ENCODE results near the gene NOTUM.

The NOTUM gene
- total RNA-seq, result 0 to 0.50 (median 0.03) reads per million in 18 experiments

- DNase-seq, result no peak
Measured at GRCh38 chr17:81961087-81961511, at the start of gene NOTUM. NOTUM (minus strand) TSS chr17:81961187; CDS start chr17:81960909, 278 bp downstream.

DNA sequence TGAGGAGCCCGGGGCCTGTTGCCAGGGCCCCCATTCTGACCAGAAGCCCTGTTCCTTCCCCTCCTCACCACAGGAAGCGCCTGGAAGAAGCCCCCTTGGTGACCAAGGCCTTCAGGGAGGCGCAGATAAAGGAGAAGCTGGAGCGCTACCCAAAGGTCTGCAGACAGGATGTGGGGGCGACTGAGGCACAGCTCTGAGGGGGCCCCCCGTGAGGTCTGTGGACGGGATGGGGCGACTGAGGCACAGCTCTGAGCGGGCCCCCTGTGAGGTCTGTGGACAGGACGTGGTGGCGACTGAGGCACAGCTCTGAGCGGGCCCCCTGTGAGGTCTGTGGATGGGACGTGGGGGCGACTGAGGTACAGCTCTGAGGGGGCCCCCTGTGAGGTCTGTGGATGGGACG, 48.4 kb upstream of the NOTUM start:
- no peak for DNase-seq

- DNase-seq, result no peak
Measured at GRCh38 chr17:82008941-82009405, 48.0 kb upstream of the NOTUM start.

- no peak for DNase-seq
Measured at GRCh38 chr17:82008258-82008940, 47.4 kb upstream of the NOTUM start.

GRCh38 chr17:82007495-82008257, 46.7 kb upstream of the NOTUM start:
- no peak for DNase-seq

GRCh38 chr17:82007228-82007494, 46.2 kb upstream of the NOTUM start:
- DNase-seq, result no peak

DNA sequence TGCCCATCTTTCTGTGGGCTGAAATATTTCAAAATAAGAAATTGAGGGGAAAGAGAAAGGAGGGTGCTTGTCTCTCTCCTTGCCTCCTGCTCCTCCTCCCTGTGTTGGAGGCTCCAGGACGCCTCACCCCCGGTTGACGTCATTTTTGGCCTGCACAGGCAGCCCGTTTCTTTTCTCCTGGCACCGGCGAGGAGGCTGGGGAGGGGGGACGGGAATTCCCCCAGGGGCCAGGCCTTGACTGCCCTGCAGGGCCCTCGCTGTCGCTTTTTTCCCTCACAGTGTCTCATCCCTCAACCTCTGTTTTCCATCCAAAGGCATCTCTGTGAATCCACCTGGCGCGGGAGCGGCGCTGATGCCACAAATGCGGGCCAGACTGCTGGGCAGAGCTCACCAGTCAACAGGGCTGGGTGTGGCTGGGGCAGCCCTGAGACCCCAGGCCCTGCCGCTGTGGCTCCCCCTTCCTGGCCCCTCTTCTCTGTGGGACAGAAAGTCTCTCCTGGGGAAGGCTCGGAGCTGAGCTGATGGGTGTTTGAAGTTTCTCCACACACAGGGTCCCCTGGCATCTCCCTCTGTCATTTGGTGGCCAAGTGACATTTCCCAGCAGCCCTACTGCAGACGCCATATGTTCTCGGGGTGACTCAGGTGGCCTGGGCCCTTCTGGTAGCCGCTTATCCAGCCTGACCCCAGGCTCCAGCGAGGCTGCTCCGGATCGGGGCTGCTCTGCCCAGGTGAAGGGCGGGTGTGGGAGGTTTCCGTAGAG, 45.7 kb upstream of the NOTUM start:
- DNase-seq, result no peak

- DNase-seq, result no peak
Measured at GRCh38 chr17:82005701-82006348, 44.8 kb upstream of the NOTUM start.

- DNase-seq, result no peak
Measured at GRCh38 chr17:82004517-82005455, 43.8 kb upstream of the NOTUM start.

DNA sequence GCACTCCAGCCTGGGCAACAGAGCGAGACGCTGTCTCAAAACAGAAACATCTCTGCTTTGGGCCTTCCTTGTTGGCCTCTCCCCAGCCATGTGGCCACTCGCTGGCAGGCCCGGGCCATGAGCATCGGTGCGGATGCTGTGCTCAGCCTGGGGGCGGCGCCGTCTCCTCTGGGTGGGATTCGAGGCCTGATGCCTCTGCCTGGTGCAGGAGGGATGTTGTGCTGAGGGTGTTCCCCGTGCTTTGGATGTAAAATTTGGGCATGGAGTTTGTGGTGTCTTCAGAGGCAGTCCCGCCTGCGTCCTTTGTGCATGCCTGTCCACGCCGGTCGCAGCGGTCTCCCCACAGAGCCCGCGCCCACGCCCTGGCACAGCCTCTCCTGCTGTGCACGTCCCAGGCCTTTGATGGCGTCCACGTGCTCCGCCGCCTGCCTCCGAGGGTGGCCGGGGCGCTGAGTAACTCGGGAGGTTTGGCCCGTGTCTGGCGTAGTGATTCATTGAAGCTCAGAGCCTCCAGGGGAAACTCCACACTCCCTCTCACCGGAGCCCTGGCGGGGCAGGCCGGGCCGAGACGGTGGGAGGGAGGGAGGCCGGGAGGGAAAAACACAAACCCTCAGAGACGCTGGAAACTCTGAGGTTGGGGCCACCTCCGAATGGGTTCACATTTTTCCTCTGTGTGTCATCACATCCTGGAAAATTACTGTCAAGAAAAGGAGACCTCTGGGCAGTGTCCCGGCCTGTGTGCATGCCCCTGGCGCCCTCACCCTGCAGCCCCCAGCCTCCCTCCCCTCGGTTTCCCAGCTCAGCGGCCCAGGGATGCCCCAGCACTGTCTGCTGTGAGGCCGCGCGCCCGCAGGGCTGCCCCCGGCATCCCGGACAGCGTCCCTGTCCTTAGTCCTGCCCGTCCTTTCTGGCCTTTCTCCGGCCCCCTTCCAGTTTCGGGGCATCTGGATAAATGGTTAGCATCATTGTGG, 42.7 kb upstream of the NOTUM start:
- DNase-seq, result no peak

- no peak for DNase-seq
Measured at GRCh38 chr17:82001571-82002056, 40.6 kb upstream of the NOTUM start.

DNA sequence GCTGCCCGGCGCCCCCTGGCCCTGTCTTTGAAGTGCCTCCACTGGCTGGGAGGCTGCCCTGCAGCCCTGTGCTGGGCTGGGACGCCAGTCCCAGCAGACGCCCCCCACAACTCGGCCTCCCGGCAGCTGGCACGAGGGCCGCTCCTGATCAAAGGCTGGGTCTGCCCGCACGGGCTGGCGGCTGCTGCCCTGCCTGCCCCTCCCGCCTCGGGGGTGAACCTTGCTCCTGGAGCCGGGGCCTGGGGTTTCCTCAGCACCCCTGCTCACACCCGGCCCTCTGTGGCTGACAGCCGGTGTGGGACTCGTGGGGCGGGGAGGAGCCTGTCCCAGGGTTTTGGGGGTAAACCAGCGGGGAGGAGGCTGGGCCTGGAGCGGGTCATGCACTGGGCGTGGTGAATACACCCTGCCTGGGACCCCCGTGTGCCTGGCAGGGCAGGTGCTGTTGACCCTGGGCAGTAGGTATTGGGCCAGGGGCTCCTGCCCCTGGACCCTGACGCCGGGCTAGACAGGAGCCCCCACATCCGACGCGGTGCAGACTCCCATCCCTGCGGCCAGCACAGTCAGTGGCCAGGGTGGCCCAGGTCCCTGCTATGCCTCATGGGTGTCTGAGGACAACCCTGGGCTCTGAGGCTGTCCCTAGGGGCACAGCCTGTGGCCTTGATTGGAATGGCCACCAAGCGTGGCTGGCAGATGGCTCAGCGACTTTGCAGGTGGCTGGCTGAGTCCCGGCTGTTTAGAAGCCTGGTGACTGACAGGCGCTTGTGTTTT, 40.0 kb upstream of the NOTUM start:
- no peak for DNase-seq

GRCh38 chr17:81999976-82000802, 39.2 kb upstream of the NOTUM start:
- no peak for DNase-seq

DNA sequence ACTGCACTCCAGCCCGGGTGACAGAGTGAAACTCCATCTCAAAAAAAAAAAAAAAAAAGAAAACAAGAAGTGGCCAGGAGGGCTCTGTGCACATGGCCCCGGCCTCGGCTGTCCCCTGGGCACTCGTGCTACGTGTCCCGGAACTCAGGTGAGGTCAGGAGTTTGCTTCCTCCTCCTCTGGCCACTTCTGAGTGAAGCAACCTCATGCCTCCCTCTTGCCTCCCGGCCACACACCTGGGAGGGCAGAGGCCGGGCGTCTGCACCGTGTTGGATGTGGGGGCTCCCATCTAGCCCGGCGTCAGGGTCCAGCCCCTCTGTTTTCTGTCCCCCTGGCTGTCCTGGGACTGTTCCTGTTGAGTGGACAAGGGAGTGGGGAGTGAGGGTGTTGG, 38.6 kb upstream of the NOTUM start:
- DNase-seq, result no peak

DNA sequence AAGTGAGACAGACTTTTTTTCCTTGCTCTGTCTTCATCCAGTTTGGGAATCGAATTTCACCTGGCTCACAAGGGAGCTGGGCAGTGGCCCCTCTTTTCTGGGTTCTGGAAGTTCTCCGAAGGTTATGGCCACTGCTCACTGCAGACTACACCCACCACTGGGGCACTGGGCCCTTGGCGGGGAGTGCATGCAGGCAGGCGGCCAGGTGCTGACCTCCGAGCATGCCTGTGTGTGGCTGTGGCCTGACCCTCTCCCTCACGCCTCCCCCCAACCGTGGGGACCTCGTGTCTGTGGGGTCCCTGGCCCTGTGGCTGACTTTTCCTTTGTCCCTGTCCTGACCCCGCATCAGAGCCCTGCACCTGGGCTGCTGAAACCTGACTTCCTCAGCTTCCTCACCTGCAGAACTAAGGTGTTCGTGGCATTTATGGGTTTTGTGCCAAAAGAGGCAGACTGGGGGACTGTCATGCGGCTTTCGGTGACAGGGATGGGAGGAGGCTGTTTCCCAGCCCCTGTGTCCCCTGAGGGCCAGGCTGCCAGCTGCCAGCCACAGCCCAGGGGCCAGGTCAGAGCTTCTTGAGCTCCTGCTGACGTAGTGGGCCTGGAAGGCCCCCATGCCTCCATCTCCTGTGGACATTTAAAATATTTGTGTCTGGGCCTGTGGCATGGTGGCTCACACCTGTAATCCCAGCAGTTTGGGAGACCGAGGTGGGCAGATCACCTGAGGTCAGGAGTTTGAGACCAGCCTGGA, 37.9 kb upstream of the NOTUM start:
- DNase-seq, result no peak

GRCh38 chr17:81998212-81998611, 37.2 kb upstream of the NOTUM start:
- no peak for DNase-seq

DNA sequence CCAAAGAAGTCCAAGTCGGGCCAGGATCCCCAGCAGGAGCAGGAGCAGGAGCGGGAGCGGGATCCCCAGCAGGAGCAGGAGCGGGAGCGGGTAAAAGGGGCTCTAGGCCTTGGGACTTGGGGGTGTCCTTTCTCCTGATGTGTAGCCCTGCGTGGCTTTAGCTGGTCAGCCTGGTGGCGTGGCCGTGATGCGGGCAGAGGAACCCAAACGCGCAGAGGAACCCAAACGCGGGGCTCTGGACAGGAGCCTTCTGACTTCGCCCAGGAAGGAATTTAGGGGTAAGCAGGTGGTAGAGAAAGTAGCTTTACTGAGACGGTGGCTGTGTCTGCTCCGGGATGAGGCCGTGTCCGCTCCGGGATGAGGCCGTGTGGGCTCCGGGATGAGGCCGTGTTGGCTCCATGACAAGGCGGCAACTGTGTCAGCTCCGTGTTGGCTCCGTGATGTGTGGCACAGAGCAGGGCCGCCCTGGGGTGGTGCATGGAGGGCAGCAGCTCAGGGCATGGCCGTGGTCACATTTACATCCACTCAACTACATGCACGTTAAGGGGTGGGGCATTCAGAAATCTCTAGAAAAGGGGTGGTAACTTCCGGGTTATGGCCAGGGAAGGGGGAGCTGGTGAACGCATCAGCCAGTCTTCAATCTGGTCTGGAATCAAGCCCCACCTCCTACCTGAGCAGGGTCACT, 35.9 kb upstream of the NOTUM start:
- DNase-seq, result no peak

Data from inflammatory macrophage (primary cell).